OCI-M1 (cell line): Measurements from ENCODE around the gene UGGT2.
"Not testable (repeated sequence)": the region's sequence is repeated elsewhere in the genome, so short reads cannot be mapped to it uniquely, and the experiment has no call there.

Source experiments
- DNase-seq: peaks from one replicate; lab custom pipeline; 2025; lab: John Stamatoyannopoulos, UW

UGGT2 gene

GRCh38 chr13:96053003-96053703, at the start of gene UGGT2:
Gene UGGT2 (minus strand): TSS chr13:96053401. CDS start chr13:96053312, 89 bp downstream.
- peak; percentile 97 for DNase-seq

GRCh38 chr13:96100457-96101220, 47.4 kb upstream of the UGGT2 start:
- DNase-seq: peak; percentile 47

GRCh38 chr13:96093296-96094006, 40.2 kb upstream of the UGGT2 start:
- no peak for DNase-seq

- no peak for DNase-seq
These were observed 38.2 kb upstream of the UGGT2 start for GRCh38 chr13:96091164-96092117.

- DNase-seq: no peak
These were observed 37.3 kb upstream of the UGGT2 start for GRCh38 chr13:96090240-96091101.

GRCh38 chr13:96089749-96090239, 36.6 kb upstream of the UGGT2 start, which contains the start of gene HS6ST3:
Gene HS6ST3 (plus strand): TSS chr13:96090107.
- no peak for DNase-seq

- no peak for DNase-seq
These were observed 35.9 kb upstream of the UGGT2 start for GRCh38 chr13:96089139-96089538.

- DNase-seq: no peak
These were observed 33.5 kb upstream of the UGGT2 start for GRCh38 chr13:96086736-96087135.

- no peak for DNase-seq
These were observed 29.4 kb upstream of the UGGT2 start for GRCh38 chr13:96082640-96083039.

- DNase-seq: no peak
These were observed 28.7 kb upstream of the UGGT2 start for GRCh38 chr13:96081888-96082287.

- DNase-seq: no peak
These were observed 27.5 kb upstream of the UGGT2 start for GRCh38 chr13:96080676-96081075.

- peak; percentile 68 for DNase-seq
These were observed 22.8 kb upstream of the UGGT2 start for GRCh38 chr13:96075953-96076543.

GRCh38 chr13:96072392-96072791, 19.2 kb upstream of the UGGT2 start:
- no peak for DNase-seq

- no peak for DNase-seq
These were observed 18.3 kb upstream of the UGGT2 start for GRCh38 chr13:96071504-96071903.

GRCh38 chr13:96068729-96069128, 15.5 kb upstream of the UGGT2 start:
- no peak for DNase-seq

- DNase-seq: no peak
These were observed 12.6 kb upstream of the UGGT2 start for GRCh38 chr13:96065849-96066248.

- DNase-seq: peak; percentile 64
These were observed 572 bp downstream of the UGGT2 start for GRCh38 chr13:96052656-96053002.

- DNase-seq: not testable (repeated sequence)
These were observed 1.3 kb downstream of the UGGT2 start for GRCh38 chr13:96051946-96052345.

GRCh38 chr13:96051491-96051890, 1.7 kb downstream of the UGGT2 start:
- not testable (repeated sequence) for DNase-seq

GRCh38 chr13:96050955-96051354, 2.2 kb downstream of the UGGT2 start:
- not testable (repeated sequence) for DNase-seq
